SJCRH30 (cell line): Measurements from ENCODE around the gene IZUMO1R. TPM values are rescaled to one million over a fixed set of nuclear protein-coding genes. Genes with fewer than 3 reads are reported as not detected.

Source experiments
- DNase-seq, 2 experiments: peaks; one replicate each; pipeline ENCODE4 v3.0.0-alpha.2; 2015 to 2020
- H3K27ac ChIP-seq: fragments of 250-450 bp; sonication (Bioruptor Pico); 2 replicates; pipeline ENCODE4 v1.5.1; 2020; ENCODE audit warnings: mild to moderate bottlenecking, moderate library complexity
- H3K27me3 ChIP-seq: fragments of 250-450 bp; sonication (Bioruptor Pico); 2 replicates; pipeline ENCODE4 v1.5.1; 2020; ENCODE audit warnings: mild to moderate bottlenecking, moderate library complexity
- H3K36me3 ChIP-seq: fragments of 250-450 bp; sonication (Bioruptor Pico); 2 replicates; pipeline ENCODE4 v1.5.1; 2020; ENCODE audit warnings: mild to moderate bottlenecking, moderate library complexity
- H3K4me1 ChIP-seq: fragments of 250-450 bp; sonication (Bioruptor Pico); 2 replicates; pipeline ENCODE4 v1.5.1; 2020; ENCODE audit warnings: mild to moderate bottlenecking, moderate library complexity
- H3K4me3 ChIP-seq: fragments of 250-450 bp; sonication (Bioruptor Pico); 2 replicates; pipeline ENCODE4 v1.5.1; 2020; ENCODE audit warnings: mild to moderate bottlenecking, moderate library complexity
- H3K9me3 ChIP-seq: fragments of 250-450 bp; sonication (Bioruptor Pico); replicated peaks from 2 replicates; pipeline ENCODE4 v1.5.1; 2020; ENCODE audit warnings: mild to moderate bottlenecking, moderate library complexity
- total RNA-seq: library from RNA; depleted of rRNA; stranded (reverse); fragments of >200 nt; shearing (Covaris generic); gene quantifications from 2 replicates; pipeline ENCODE4 v1.2.3, GENCODE V29; 2014

Gene IZUMO1R
- total RNA-seq, 1 experiment from 2014 or later: not detected

DNA sequence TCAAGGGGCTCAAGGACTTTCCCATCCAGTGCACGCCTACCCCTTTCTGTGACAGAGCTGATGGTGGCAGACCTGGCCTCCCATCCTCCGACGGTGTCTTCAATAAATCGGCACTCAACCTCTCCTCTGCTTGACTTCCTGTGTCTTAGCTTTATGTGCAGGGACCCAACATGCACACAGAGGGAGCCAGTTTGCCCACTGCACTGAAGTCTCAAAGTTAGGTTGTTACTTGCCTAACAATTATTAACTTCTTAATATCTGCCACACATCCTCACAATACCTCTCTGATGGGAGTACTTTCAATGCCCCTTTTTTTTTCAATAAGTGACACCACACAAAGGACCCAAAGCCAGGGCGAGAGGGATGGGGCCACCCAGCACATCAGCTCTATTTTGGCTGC is 3.6 kb downstream of the IZUMO1R start:
- no peak for DNase-seq
- Histone ChIP-seq H3K36me3 (no peaks in the 10 kb centered on the region), H3K9me3 (no peaks in the 10 kb centered on the region)

DNA sequence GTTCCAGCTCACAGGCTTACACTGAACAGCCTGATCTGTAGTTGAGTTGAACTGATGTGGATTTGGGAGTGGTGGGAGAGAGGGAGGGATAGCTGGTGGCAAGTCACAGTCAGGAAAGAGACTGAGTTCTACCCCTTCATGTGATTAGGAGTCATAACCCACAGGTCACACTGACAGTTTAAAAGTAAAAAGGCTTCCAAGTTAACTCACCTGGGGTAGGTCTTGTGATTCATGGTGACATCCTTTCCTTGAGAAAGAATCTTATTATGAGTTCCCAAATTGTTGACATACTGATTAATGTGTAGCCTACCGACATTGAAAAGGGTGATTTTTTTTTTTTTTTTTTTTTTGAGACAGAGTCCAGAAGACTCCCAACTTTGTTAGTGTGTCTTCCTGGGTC is 5.4 kb downstream of the IZUMO1R start:
- no peaks in the 10 kb centered on the region for H3K36me3 ChIP-seq
- no peak overlapping the region for H3K4me3 ChIP-seq
- no peak for DNase-seq
- no peaks in the 10 kb centered on the region for H3K9me3 ChIP-seq
- no peaks in the 10 kb centered on the region for H3K4me1 ChIP-seq
- no peak overlapping the region for H3K27ac ChIP-seq
- H3K27me3 ChIP-seq: no peaks in the 10 kb centered on the region

More for the DNA sequence above, 3.6 kb downstream of the IZUMO1R start:
- H3K27me3 ChIP-seq: no peaks in the 10 kb centered on the region
- no peak overlapping the region for H3K27ac ChIP-seq
- no peaks in the 10 kb centered on the region for H3K4me1 ChIP-seq
- H3K4me3 ChIP-seq: no peak overlapping the region

DNA sequence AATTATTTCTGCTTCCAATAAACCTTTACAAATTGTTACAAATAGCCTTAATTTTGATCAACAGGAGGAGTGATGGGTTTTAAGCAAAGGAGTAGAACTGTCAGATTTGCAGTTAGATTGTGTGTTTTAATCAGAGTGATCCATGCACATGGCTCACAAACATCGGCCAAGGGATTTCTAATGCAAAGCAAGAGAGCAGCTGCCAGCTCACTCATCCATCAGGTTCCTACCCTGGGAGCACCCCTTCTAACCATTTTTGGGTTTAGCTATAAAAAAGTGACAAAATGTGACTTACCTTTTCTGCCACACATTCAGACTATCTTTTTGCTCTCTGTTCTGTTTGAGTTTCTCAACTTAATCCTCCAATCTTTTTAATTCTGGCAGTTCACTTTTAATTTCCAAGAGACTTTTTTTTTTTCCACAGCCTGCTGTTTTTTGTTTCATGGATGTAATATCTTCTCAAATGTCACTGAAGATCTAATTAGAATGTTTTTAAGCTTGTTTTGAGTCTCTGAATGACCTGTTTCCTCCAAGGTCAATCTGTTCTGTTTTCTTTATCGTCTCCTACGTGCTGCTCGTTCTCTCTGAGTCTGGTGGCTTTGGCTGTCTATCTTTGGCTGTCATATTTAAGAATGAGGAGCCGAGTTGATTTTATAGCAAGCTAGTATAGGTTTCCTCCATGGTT is 6.0 kb downstream of the IZUMO1R start:
- Histone ChIP-seq H3K27ac (no peak overlapping the region), H3K9me3 (no peaks in the 10 kb centered on the region), H3K4me3 (no peak overlapping the region), H3K36me3 (no peaks in the 10 kb centered on the region), H3K27me3 (no peaks in the 10 kb centered on the region), H3K4me1 (no peaks in the 10 kb centered on the region)
- peak in 1 of 2 experiments; percentile 12 for DNase-seq

DNA sequence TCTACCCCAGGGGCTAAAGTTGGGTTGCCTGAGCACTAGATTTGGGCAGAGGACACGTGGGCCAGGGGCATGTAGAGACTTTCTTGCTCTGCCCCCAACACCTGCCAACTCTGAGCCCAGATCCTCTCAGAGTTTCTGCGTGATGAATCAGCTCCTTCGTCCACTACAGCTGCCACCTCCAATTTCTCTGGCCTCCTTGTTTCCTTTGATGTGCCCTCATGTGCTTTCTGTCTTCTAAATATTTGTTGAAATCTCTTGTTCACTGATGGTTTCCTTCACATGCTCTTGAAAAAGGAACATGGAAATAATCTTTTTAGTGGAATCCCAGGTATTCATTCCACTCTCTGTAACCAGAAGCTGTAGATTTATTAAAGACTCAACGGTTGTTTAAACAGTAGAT is 8.0 kb downstream of the IZUMO1R start:
- H3K27ac ChIP-seq: no peak overlapping the region
- no peak overlapping the region for H3K4me3 ChIP-seq
- no peaks in the 10 kb centered on the region for H3K27me3 ChIP-seq
- no peak for DNase-seq
- H3K4me1 ChIP-seq: no peaks in the 10 kb centered on the region
- no peaks in the 10 kb centered on the region for H3K36me3 ChIP-seq
- no peaks in the 10 kb centered on the region for H3K9me3 ChIP-seq

DNA sequence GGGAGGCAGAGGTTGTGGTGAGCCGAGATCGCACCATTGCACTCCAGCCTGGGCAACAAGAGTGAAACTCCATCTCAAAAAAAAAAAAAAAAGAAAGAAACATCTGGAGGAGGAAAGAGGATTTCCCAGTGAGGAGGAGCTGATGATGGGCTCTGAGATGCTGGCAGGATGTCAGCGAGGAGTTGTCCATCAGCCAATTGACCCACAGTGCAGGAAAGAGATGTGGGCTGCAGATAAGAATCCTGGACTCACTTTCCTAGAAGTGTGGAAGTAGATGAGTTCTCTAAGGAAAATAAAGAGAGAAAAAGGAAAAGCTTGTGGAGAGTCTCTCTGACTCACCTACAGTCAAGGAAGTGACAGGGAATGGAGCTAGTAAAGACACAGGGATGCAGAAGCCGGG is 9.7 kb downstream of the IZUMO1R start:
- no peaks in the 10 kb centered on the region for H3K36me3 ChIP-seq
- DNase-seq: no peak
- H3K9me3 ChIP-seq: no peaks in the 10 kb centered on the region
- H3K27ac ChIP-seq: no peak overlapping the region
- H3K27me3 ChIP-seq: no peaks in the 10 kb centered on the region
- H3K4me1 ChIP-seq: no peaks in the 10 kb centered on the region
- no peak overlapping the region for H3K4me3 ChIP-seq

DNA sequence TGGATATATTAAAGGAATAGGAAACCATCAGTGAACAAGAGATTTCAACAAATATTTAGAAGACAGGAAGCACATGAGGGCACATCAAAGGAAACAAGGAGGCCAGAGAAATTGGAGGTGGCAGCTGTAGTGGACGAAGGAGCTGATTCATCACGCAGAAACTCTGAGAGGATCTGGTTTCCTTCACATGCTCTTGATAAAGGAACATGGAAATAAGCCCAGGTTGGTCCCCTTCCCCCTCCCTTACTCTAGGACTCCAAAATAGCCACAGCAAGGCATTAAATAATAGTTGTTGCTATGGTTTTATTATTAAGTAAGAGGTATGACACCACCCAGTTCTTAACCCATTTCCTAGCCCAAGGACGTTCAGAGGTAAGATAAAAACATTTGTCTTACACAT is 11.3 kb downstream of the IZUMO1R start:
- DNase-seq: peak; percentile 9 to 13
- Histone ChIP-seq H3K9me3 (no peaks in the 10 kb centered on the region), H3K4me1 (no peaks in the 10 kb centered on the region), H3K36me3 (no peaks in the 10 kb centered on the region), H3K27ac (no peak overlapping the region), H3K4me3 (no peak overlapping the region), H3K27me3 (no peaks in the 10 kb centered on the region)

DNA sequence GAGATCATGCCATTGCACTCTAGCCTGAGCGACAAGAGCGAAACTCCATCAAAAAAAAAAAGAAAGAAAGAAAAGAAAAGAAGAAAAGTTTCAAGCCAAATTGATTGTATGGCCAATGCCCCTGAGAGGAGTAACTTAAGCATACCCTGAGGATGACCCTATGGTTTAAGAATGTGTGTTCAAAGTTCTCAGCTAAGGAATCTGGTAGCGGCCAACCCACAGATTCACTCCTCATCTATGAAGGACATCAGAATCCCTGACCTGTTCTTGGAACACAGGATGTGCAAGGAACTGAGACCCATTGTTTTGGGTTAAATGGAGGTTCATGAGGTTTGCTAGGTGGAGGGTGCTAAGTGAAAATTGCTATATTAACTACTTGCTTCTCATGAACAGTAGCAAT is 18.1 kb downstream of the IZUMO1R start:
- DNase-seq: no peak
- Histone ChIP-seq H3K27me3 (no peaks in the 10 kb centered on the region), H3K4me1 (no peaks in the 10 kb centered on the region), H3K36me3 (no peaks in the 10 kb centered on the region), H3K9me3 (no peaks in the 10 kb centered on the region), H3K4me3 (no peak overlapping the region), H3K27ac (no peak overlapping the region)

DNA sequence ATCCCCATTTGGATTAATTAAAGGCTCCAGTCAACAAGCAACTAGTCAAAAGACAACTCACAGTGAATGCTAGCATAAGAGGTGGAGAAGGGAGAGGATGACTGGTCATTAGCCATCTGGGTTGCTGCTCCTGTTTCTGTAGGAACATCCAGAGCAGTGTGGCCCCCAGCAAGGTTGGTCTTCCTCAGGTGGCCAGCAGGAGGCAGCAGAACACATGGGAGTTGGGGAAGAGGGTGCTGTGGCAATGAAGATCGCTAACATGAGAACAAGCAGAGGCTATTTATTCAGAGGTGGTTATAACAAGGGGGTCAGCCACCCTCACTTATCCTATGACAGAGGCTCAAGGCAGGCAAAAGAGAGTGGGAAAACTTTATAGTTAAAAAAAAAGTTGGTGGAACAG is 21.3 kb downstream of the IZUMO1R start:
- no peaks in the 10 kb centered on the region for H3K27me3 ChIP-seq
- H3K9me3 ChIP-seq: no peaks in the 10 kb centered on the region
- no peak overlapping the region for H3K27ac ChIP-seq
- DNase-seq: peak; percentile 17 to 27
- H3K4me3 ChIP-seq: no peak overlapping the region
- H3K4me1 ChIP-seq: no peaks in the 10 kb centered on the region
- no peaks in the 10 kb centered on the region for H3K36me3 ChIP-seq

DNA sequence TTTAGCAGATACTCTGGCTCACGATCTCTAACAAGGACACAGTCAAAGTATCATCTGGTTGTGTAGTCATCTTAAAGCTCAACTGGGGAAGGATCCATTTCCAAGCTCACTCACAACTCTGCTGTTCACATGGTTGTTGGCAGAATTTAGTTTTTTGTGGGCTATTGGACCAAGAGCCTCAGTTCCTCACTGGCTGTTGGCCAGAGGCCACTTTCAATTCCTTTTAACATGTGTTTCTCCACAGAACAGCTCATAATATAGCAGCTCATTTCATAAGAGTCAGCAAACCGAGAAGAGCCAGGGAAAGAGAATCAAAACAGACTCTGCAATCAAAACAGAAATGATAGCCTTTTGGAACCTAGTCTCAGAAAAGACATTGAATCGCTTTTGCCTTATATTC is 22.6 kb downstream of the IZUMO1R start:
- Histone ChIP-seq H3K27me3 (no peaks in the 10 kb centered on the region), H3K36me3 (no peaks in the 10 kb centered on the region), H3K4me1 (no peaks in the 10 kb centered on the region), H3K4me3 (no peak overlapping the region), H3K27ac (no peak overlapping the region), H3K9me3 (no peaks in the 10 kb centered on the region)
- DNase-seq: no peak

DNA sequence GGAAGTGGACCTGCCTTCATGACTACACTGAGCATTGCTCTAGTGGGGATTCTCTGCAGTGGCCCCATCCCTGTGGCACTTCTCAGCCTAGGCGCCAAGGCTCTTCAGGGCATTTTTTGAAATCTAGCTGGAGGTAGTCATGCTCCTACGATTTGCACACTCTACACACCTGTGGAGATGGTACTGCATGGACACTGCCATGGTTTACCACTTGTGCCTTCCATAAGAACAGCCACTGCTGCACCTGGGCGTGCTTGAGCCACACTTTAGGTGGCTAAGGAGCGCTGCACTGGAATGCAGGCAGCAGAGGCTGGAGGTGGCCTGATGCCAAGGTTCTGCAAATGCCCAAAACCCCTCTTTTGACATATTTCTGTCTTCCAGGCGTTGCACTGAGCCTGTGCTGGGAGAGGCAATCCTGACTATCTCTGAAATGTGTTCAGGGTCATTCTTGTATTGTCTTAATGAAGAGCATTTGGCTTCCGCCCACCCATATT is 24.3 kb downstream of the IZUMO1R start:
- H3K36me3 ChIP-seq: no peaks in the 10 kb centered on the region
- no peaks in the 10 kb centered on the region for H3K4me1 ChIP-seq
- H3K9me3 ChIP-seq: no peaks in the 10 kb centered on the region
- H3K27me3 ChIP-seq: no peaks in the 10 kb centered on the region
- H3K4me3 ChIP-seq: no peak overlapping the region
- no peak for DNase-seq
- no peak overlapping the region for H3K27ac ChIP-seq

DNA sequence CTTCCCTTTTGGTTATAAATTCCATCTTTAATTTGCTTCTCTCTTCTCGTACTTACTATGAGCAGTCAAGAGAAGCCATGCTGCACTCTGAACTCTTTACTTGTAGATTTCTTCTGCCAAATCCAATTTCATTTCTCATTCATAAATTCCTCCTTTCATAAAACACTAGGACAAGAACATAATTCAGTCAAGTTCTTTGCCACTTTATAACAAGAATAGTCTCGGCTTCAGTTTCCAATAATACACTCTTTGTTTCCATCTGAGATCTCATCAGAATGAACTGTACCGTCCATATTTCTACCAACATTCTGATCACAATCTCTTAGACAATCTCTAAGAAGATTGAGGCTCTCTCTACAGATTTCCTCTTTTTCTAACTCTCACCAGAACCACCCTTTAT is 25.1 kb downstream of the IZUMO1R start:
- Histone ChIP-seq H3K27ac (no peak overlapping the region), H3K9me3 (no peaks in the 10 kb centered on the region), H3K27me3 (no peaks in the 10 kb centered on the region), H3K4me3 (no peak overlapping the region), H3K36me3 (no peaks in the 10 kb centered on the region), H3K4me1 (no peaks in the 10 kb centered on the region)
- DNase-seq: no peak

DNA sequence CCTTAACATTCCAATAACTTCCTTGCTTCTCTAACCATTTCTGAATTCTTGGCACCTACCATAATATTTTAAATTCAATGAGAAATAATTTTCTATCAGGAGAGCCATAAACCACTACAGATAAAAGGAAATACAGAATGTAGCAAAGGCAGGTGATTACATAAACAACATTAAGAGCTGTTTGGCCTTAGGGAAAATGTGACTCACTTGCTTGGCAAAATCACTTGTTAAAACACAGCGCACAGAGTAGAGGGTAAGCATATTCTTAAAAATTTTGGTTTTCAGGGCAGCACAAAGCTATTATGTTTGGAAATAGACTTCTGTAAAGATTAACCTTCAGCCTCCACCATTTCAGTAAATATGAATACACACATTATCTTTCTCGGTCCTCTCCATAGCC is 26.4 kb downstream of the IZUMO1R start:
- no peak for DNase-seq
- Histone ChIP-seq H3K4me1 (no peaks in the 10 kb centered on the region), H3K36me3 (no peaks in the 10 kb centered on the region), H3K4me3 (no peak overlapping the region), H3K27ac (no peak overlapping the region), H3K9me3 (no peaks in the 10 kb centered on the region), H3K27me3 (no peaks in the 10 kb centered on the region)

DNA sequence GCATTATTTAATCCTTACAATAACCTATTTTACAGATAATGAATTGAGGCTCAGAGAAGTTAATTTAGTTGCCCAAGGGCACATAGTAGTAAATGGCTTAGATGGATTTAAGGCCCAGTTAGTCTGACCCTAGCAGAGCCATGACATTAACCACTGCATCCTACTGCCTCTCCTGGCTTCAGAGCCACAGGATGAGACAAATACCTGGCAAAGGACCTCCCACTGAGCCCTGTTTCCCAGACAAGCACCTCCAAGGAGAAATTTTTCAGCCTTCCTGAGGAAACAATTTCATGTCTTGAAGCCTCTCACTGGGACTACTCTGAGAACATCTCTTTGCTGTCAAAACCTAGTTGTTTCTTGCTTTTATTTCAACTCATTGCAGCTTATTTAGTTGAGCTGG is 28.4 kb downstream of the IZUMO1R start:
- Histone ChIP-seq H3K36me3 (no peaks in the 10 kb centered on the region), H3K4me1 (no peaks in the 10 kb centered on the region), H3K27me3 (no peaks in the 10 kb centered on the region), H3K27ac (no peak overlapping the region), H3K9me3 (no peaks in the 10 kb centered on the region), H3K4me3 (no peak overlapping the region)
- no peak for DNase-seq

DNA sequence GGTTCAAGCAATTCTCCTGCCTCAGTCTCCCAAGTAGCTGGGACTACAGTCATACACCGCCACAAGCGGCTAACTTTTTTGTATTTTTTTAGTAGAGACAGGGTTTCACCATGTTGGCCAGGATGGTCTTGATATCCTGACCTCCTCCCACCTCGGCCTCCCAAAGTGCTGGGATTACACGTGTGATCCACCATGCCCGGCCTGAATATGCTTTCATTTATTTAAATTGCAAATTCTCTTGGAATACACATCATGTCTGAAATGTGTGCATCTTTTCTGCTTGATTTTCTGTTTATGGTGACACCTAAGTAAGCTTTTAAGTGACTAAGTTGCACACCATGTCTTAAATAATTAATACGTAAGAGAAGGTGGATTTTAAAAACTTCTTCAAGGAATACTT is 31.7 kb downstream of the IZUMO1R start:
- Histone ChIP-seq H3K36me3 (no peaks in the 10 kb centered on the region), H3K4me3 (no peak overlapping the region)

DNA sequence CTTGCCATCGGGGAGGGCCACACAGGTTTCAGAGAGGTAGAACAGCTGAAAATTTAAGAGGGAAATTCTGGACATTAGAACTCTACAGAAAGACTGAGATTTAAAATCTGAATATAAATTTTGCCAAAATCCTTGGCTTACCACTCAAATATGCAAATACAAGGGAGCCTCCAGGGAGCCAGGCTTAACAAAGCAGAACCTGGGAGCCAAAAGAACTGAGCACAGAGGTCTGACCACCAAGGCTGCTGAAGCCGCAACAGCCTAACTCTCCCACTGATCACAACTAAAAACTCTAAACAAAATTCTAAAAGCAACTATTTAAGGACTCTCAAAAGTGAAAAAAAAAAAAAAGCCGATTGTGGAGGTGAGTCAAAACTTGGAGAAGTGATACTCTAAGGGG is 34.3 kb downstream of the IZUMO1R start:
- Histone ChIP-seq H3K9me3 (no peaks in the 10 kb centered on the region), H3K27ac (no peak overlapping the region), H3K36me3 (no peaks in the 10 kb centered on the region), H3K27me3 (no peaks in the 10 kb centered on the region), H3K4me1 (no peaks in the 10 kb centered on the region), H3K4me3 (no peak overlapping the region)
- no peak for DNase-seq

More for the DNA sequence above, 31.7 kb downstream of the IZUMO1R start:
- no peak overlapping the region for H3K27ac ChIP-seq
- H3K4me1 ChIP-seq: no peaks in the 10 kb centered on the region
- DNase-seq: no peak
- no peaks in the 10 kb centered on the region for H3K9me3 ChIP-seq
- H3K27me3 ChIP-seq: no peaks in the 10 kb centered on the region

DNA sequence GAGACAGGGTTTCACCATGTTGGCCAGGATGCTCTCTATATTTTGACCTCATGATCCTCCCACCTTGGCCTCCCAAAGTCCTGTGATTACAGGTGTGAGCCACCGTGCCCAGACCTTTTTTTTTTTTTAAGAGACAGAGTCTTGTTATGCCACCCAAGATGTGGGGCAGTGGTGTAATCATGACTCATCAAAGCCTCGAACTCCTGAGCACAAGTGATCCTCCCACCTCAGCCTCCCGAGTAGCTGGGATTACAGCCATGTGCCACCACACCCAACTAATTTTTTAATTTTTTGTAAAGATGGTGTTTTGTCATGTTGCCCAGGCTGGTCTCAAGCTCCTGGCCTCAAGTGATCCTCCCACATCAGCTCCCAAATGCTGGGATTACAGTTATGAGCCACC is 37.9 kb downstream of the IZUMO1R start:
- H3K9me3 ChIP-seq: no peaks in the 10 kb centered on the region
- DNase-seq: no peak
- no peaks in the 10 kb centered on the region for H3K27me3 ChIP-seq
- no peaks in the 10 kb centered on the region for H3K4me1 ChIP-seq
- no peak overlapping the region for H3K27ac ChIP-seq
- no peaks in the 10 kb centered on the region for H3K36me3 ChIP-seq
- H3K4me3 ChIP-seq: no peak overlapping the region
